Gastroesophageal sphincter (tissue), 3 donors: Measurements from ENCODE around the gene WWC2.

ENCODE experiments used
- CTCF ChIP-seq, 4 experiments: fragments of 200-600 bp in 2 of 4; fragments of 450-650 bp in 2 of 4; sonication (generic) in 1 of 4; IDR thresholded peaks; one replicate each; pipeline ENCODE4 v1.5.1; 2017 to 2019; ENCODE audit warnings: antibody characterized with exemption in 4 of 4, mild to moderate bottlenecking in 2 of 4, moderate library complexity in 2 of 4
- EP300 ChIP-seq: sonication (generic); formaldehyde crosslinking; IDR thresholded peaks from one replicate; pipeline ENCODE4 v1.6.1; 2017; ENCODE audit warnings: antibody characterized with exemption, mild to moderate bottlenecking
- POLR2A ChIP-seq, 2 donors: fragments of 450-650 bp; IDR thresholded peaks; one replicate each; pipeline ENCODE4 v1.6.1; 2017; ENCODE audit warnings: antibody characterized with exemption in 2 of 2, mild to moderate bottlenecking in 2 of 2, moderate library complexity in 1 of 2
- POLR2AphosphoS5 ChIP-seq: sonication (generic); formaldehyde crosslinking; IDR thresholded peaks from one replicate; pipeline ENCODE4 v1.6.1; 2017; ENCODE audit warnings: antibody characterized with exemption

GRCh38 chr4:183314336-183314735 lies 215.3 kb downstream of the WWC2 start:
- TF ChIP-seq POLR2A (IDR thresholded peaks at IDR 0.05) (no peak), CTCF (IDR thresholded peaks at IDR 0.05) (no peak), POLR2AphosphoS5 (no peak), EP300 (no peak)
